NOMO-1 treated with dmso at 0.1 percent for 144 hours (cell line): ENCODE data around the gene GIN1.

Experiments used
- DNase-seq: peaks from one replicate; lab custom pipeline; 2025; ENCODE audit not compliant: unreplicated experiment; lab: John Stamatoyannopoulos, UW

The GIN1 gene

DNA sequence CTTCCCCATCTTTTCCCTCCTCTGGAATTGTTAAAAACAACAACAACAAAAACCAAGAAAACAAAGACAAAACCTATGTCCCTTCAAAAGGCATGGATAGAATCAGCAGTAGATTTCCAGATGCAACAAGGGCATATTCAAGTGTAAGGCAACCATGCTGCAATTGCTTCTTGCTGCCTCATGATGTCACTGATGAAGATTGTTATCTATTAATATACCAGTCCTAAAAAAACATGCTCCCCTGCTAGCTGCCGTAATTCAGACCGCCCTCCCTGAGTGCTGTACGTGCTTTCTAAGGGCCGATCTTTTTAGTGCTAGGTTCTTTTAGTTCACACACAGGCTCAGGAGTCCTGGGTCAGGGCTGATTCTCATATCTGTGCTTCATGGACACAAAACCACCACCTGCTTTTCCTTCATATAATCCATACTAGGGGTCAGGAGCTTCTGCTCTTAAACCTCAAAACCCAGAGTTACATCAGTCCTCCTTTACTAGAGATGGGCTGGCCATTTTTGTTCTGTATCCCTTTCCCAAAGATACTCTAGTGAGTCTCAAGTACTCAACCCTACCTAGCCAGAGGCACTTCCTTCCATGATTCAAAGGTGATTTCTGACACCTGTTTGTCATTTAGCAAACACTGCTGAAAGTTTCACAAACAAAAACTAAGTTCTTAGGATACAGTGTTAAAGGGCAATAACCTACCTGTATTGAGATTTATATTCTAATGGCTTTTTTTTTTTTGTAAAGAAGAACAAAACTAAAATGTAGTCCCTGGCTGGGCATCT lies 82.1 kb downstream of the GIN1 start:
- no peak for DNase-seq

- DNase-seq, result no peak
Observed at GRCh38 chr5:103036601-103037000, 83.3 kb downstream of the GIN1 start.
